ENCODE results near the gene LMO1. TPM values are rescaled to one million over a fixed set of nuclear protein-coding genes. Genes with fewer than 3 reads are reported as not detected.

The LMO1 gene
- total RNA-seq, 1 donor from 2014 or later: not detected

DNA sequence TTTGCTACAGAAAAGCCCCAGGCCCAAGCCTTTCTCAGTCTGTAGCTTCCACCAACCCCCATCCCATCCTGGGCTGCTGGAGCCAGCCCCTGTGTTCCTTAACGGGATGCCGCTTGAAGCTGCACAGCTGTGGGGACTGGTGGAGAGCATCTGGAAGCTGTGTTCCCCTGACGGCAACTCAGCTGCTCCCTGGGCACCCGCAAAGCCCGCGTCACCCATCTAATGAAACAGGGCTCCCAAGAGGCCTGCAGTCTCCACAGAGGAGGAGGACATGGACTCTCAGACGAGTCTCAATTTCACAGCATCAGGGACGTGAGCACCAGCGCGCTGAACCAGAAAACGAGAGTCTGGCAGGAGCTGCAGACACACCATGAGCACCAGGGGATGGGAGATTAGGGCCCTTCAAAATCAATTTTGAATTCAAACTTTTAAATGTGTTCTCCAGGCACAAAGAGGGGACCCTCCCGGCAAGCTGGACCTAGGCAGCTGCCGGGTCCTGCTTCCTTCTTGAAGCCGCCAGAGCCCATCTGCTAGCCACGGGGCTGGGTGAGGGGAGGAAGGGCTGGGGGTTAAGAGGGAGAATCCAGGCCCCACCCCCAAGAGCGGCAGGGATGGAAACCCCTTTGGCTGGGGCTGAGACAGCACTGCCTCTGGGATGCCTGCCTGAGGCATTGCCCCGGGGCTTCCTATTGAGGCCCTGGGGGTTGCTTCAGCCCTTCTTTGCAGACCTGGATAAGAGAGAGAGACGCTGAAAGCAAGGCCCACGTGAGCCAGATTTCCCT, 21.0 kb downstream of the LMO1 start:
- DNase-seq (ENCODE audit: low spot score): no peak

GRCh38 chr11:8242118-8242475, 21.6 kb downstream of the LMO1 start:
- no peak for DNase-seq (ENCODE audit: low spot score)

GRCh38 chr11:8241373-8242117, 22.1 kb downstream of the LMO1 start:
- no peak for DNase-seq (ENCODE audit: low spot score)

DNA sequence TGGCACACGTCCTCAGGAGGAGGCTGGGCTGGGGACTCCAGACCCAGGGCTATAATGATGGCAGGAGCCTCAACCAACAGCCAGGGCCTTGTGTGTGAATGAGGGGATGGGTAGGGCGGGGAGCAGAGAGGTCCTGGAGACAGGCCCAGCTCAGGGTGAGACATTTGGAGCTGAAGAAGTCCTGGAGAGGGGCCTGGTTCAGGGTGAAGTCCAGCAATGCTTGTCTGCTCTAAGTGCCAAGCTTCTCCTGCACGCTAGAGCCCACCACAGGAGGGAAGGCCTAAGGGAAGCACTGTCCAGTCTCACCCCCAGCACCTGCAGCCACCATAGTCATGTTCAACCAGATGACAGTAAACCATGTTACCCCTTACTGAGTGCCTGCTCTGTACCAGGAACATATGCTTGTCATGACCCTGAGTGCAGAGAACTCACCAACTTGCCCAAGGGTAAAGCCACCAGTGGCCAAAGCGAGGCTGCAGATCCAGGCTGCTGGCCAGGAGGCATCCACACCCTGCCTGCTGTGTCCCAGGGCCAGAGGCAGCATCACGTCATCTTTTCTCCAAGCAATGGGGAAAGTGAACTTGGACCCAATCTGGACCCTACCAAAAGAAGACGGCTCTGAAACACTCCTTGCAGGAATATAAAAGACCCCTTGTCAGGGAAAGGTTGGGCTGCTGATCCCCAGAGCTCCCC, 24.0 kb downstream of the LMO1 start:
- no peak for DNase-seq (ENCODE audit: low spot score)

- DNase-seq (ENCODE audit: low spot score): no peak
These were observed 24.6 kb downstream of the LMO1 start for GRCh38 chr11:8239040-8239439.

DNA sequence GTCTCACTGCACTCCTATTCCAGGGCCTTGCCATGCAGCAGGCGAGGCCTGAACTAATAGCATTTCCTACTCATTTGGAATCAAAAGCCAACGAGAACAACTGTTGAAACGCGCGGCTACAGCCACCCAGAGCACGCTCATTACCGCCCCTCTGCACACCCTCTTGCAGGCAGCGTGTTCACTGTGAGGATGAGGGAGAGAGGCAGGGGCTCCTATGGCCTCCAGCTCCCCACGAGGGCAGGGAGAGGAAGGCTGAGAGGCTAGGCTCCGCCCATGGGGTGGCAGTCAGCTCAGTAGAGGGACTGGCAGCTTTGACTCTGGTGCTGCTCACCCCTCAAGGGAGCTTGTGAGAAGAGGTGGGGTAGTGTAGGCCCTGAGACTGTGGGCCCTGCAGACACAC, 26.2 kb downstream of the LMO1 start:
- no peak for DNase-seq (ENCODE audit: low spot score)

DNA sequence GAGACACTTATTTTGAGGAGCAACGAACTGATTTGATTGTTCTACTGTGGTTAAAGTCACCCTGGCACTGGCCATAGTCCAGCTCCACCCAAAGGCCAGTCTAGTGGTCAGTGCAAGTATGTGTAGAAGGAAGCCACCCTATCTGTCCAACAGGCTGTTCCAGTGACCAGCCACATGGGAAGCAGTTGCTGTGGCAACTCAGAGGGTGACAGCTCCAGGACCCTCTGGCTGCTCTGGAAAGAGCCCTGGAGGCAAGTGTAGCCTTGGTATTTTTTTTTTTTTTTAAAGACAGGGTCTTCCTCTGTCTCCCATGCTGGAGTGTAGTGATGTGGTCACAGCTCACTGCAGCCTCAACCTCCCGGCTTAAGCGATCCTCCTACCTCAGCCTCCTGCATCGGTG, 27.8 kb downstream of the LMO1 start:
- DNase-seq (ENCODE audit: low spot score): no peak

- DNase-seq (ENCODE audit: low spot score): no peak
These were observed 28.8 kb downstream of the LMO1 start for GRCh38 chr11:8234910-8235309.

DNA sequence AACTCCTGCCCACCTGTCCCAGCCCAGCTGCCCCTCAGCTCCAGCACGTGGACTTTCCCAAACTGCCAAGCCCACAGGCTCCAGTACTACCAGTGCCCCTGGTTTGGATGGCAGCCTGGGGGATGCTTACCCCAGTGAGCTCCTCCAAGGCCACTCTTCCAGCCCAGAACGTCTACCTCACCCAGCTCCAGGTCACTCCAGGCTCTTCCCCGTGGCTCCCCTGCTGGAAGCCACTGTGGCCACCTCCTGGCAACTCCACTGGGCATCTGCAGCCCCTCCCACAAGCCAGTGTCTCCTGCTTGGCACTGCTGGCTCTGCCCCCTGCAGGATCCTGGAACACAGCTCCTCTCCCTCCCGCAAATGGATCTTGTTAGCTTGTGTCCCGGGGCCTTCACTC, 29.3 kb downstream of the LMO1 start:
- no peak for DNase-seq (ENCODE audit: low spot score)

GRCh38 chr11:8233691-8234424, 29.8 kb downstream of the LMO1 start:
- DNase-seq (ENCODE audit: low spot score): no peak

DNA sequence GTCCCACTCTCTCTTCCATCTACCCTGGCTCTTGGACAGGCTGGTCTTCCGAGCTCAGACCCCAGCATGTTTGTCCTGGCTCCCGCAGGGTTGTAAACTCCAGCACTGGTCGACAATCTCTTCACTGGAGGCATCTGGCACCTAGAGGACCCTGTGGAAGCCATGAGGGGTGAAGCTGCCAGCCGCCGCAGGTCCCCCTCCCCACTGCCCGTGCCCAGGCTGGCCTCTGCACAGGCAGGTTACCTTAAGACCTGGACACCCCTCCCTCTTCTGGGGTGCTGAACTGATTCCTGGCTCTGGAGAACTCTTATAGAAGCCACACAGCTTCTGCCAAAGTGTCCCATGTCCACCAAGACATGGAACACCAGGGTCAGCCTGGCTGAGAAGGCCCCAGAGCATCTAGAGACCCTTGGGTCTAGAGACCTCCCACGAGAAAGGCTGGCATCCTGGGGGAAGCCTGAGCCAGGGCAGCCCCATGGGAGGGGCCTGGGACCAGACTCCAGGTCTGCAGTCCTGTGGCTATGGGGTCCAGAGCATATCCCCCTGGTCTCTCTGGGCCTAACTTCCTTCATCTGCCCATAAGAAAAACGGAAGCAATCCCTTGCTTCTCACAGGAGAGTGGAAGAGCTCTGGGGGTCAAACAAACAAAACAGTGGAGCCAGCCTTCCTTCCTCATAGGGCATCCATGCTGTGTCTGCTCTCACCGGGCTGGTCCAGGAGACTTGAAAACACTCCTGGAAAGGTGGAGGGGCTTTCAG, 30.6 kb downstream of the LMO1 start:
- DNase-seq (ENCODE audit: low spot score): no peak

DNA sequence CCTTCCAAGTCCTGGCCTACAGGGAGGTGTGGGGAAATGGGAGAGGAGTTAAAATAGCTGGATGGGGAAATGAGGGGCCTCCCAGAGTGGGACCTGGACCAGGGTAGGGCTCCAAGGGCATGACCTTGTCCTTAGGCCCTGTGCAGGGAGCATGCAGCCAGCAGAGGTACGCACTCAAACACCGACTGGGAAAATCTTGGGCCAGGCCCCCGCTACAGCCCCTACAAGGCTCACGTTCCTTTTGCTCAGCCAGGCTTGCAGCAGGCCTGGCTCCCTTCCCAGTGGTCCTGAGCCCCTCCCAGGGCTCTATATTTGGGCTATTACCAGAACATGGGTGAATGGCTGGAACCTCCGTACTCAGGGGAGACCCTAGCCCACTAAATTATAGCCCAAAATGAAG, 31.3 kb downstream of the LMO1 start:
- DNase-seq (ENCODE audit: low spot score): no peak

DNA sequence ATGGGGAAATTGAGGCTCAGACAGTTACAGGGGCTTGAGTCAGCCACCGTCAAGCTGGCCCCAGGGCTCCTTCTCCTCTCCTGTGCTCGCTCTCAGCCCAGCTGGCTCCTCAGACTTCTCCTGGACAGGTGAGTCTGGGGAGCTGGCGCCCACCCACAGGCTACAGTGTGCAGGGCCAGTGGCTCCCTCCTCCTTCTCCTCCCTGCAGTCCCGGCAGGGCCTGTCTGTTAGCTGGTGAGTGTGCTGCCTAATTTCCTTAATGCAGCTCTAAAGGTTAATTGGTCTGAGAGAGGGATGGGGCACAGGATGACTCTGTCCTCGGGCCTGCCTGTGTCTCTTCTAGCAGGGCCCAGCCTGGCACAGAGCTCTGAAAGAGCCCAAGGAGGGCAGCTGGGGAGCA, 31.7 kb downstream of the LMO1 start:
- no peak for DNase-seq (ENCODE audit: low spot score)

- DNase-seq (ENCODE audit: low spot score): no peak
These were observed 32.5 kb downstream of the LMO1 start for GRCh38 chr11:8230921-8231847.

- no peak for DNase-seq (ENCODE audit: low spot score)
These were observed 33.4 kb downstream of the LMO1 start for GRCh38 chr11:8230178-8230859.

GRCh38 chr11:8229299-8230177, 34.1 kb downstream of the LMO1 start:
- no peak for DNase-seq (ENCODE audit: low spot score)

- DNase-seq (ENCODE audit: low spot score): no peak
These were observed 35.4 kb downstream of the LMO1 start for GRCh38 chr11:8228231-8228630.

Data from ureter (tissue), 1 donor.